Measurements from ENCODE around the gene HHIPL1.

HHIPL1 gene

DNA sequence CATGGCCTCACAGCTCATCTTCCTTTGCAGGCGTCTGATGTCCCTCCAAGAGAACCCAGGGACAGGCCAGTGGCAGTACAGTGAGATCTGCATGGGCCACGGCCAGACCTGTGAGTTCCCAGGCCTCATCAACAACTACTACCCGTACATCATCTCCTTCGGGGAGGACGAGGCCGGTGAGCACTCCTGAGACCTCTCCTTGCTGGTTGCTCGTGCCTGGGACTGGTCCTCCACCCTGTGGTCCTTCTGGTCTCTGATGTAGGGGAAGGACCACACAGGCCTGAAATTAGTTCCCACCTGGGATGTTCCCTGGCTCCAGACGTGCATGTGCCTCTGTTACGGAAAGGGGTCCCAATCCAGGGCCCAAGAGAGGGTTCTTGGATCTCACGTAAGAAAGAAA, 17.9 kb downstream of the HHIPL1 start:
- DNase-seq, result no peak

DNA sequence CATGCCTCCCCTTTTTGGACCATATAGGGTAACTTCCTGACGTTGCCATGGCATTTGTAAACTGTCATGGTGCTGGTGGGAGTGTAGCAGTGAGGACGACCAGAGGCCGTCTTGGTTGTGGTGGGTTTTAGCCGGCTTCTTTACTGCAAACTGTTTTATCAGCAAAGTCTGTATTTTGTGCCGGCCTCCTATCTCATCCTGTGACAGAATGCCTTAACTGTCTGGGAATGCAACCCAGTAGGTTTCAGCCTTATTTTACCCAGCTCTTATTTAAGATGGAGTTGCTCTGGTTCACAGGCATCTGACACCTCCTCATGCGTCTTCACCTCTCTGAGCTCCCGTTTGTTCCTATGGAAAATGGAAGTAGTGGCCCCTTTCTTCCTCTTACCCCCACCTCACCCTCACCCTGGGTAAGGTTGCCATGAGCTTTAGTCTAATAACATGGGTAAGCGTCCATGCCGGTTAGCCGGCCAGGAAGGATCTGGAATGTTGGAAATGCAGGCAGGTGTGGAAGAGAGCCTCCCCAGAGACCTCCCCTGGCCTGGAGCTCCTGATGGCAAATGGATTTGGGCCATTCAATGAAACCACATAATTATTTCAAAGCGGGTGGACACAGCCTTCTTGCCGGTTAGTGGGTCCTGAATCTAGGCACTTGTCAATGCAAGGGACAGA, 18.6 kb downstream of the HHIPL1 start:
- no peak for DNase-seq

DNA sequence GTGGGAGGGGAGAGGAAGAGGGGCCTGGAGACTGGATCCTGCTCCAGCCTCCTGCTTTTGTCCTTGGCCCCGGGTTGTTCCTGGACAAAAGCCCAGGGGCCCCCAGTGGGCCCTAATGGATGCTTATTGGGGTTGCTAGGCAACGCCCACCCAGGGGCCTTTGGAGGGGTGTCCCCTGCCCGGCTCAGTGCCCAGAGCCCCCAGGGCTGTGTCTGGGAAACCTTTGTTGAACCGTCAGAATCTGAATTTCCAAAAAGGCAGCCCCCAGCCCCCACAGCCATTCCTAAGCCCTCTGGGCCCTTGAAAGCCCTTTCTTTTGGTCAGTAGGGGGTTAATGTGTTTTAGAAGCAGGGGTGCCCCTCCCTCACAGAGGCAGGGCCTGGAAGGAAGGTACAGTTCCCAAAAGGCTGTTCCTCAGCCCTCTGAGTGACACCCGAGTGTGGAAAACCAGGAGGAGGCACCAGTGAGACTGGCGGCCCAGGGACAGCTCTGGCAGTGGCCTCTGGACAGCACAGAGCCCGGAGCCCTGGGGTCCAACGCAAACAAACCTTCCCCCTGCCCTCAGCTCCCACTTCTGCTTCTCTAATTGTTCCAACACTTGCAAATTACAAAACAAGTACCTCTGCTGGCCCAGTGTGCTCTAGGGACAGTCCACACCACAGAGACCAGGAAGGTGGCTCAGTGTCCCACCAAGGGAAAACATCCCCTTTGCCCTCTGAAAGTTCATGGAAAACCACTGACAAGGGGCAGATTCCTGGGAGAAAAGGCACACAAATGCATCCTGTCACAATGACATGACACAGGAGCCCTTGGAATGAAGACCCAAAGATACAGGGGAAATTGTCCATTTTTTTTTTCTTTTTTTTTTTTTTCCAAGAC, 19.4 kb downstream of the HHIPL1 start:
- DNase-seq, result no peak

DNA sequence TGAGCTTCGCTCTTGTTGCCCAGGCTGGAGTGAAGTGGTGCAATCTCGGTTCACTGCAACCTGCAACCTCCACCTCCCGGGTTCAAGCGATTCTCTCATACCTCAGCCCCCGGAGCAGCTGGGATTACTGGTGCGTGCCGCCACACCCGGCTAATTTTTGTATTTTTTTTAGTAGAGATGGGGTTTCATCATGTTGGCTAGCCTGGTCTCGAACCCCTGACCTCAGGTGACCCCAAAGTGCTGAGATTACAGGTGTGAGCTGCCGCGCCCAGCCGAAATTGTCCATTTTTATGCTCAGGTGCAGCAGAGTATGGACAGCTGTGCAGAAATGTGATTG, 20.0 kb downstream of the HHIPL1 start:
- no peak for DNase-seq

DNA sequence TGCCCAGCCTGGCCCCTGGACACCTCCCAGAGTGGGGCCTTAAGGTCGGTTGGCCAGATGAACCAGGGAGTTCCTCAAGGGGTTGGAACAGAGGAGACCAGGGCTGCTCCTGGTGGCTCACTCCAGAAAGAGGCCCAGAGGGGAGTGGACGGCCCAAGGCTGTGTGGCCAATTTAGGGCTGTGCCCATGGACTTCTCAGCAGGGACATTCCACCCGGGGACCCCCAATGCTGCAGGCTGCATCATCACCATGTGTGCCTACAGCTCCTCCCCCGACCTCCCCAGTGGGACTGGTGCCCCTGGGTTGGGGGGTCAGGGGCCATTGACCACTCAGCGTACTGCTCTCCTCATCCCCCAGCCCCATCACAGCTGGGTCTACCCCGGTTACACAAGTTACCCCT, 21.6 kb downstream of the HHIPL1 start:
- DNase-seq, result no peak

DNA sequence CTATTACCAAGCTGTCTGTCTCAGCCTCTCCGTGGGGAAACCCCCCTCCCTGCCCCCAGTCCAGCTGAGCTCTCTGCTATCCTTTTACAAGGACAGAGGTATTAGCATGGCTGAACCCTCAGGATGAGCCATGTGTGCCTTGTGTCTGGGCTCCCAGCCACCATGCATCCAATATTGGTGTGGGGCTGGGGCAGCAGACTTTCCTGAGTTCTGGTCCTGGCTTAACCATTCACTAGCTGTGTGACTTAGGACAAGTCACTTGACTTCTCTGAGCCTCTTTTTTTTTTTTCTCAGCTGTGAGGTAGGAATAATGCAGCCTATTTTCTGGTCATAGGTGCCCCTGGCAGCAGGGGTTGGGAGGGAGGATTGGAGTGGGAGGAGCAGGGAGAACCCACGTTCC, 22.1 kb downstream of the HHIPL1 start:
- no peak for DNase-seq

DNA sequence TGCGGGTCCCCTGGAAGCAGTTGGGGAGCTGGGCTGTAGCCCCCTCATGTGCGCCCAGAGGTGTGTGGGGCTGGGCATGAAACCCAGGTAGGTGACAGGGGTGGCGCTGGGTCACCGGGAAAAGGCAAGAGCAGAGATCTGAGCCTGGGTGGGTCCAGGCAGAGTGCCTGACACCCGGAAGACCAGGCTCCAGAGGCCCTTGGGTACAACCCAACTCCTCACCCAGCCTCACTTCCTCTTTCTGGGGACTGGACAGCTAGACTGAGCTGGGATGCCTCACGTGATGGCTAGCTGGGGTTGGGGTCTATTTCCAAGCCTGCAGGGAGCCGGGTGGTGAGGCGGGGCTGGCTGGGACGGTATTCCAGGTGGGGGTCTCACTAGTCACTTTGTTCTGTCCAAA, 22.9 kb downstream of the HHIPL1 start:
- no peak for DNase-seq

DNA sequence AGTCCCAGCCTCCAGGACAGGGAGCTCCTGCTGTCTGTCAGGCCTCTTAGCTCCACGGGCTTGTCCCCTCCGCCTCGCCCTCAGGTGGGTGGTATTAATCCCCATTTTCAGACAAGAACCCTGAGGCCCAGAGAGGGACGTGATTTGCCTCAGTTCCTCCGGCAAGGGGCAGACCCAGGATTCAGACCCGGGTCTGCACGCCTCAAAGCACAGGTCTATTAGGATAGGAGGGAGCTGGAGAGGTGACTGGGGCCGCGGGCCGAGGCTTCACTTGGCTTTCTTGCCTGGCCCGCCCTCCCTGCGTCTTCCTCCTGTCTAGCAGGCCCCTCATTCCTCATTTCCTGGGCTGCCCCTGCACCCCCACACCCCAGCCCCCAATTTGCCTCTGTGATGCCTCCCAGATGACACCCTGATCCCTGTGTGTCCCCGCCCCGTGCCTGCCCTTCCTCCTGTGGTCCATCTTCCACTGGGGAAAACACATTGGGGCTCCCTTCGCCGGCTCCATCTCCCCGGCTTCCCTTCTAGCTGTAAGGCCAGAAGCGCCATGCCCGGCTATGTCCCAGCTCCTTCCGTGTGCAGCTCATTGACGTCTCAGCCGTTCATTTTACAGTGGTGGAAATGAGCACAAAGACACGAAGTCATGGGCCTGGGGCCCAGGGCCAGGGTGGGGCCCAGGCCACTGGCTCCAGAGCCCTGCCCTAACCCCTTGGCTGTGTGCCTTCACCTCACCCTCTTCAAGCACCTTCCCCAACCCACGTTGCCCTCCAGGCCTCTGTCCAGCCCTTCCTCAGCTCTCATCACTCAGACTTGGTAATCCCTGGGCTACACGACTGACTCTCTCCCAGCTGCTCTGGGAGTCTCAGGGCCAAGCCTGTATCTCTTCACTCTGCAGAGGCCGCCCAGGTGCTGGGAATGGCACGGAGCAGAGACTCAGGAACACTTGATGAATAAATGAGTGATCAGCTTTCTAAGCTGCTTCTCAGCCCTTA, 23.7 kb downstream of the HHIPL1 start:
- DNase-seq, result no peak

DNA sequence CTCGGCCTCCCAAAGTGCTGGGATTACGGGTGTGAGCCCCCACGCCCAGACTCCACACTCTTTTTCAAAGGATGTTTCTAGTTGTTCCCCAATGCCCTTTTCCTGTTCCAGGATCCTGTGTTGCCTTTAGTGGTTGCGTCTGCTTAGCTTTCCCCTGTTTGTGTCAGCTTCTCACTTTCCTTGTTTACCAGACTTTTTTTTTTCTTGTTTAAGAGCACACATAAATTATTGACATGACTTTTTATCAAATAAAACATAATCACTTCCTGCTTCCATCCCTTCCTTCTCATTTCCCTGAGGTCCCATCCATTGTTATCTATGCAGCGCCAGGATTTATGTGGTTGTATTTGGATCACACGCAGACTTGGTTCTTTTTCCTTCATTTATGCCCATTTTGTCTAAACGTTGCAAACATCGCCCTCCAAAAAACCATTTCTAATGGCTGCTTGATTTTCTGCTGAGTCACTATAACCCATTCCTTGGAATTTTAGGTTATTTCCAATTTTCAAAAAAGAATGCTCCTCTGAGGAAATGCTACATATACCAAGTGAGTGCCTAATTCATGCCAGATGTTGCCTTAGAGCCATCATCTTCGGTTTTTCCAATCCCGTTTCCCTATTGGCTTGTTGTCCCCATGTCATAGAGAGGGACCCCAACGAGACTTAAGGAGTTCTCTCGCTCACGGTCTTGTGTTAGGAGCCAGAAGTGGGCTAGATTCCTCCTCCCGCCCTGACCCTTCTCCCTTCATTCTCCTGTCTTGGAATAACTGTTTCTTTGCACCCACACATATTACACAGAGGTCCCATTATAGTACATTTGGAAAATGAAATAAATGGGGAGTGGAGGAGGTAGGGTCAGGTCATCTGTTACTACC, 25.7 kb downstream of the HHIPL1 start:
- no peak for DNase-seq

DNA sequence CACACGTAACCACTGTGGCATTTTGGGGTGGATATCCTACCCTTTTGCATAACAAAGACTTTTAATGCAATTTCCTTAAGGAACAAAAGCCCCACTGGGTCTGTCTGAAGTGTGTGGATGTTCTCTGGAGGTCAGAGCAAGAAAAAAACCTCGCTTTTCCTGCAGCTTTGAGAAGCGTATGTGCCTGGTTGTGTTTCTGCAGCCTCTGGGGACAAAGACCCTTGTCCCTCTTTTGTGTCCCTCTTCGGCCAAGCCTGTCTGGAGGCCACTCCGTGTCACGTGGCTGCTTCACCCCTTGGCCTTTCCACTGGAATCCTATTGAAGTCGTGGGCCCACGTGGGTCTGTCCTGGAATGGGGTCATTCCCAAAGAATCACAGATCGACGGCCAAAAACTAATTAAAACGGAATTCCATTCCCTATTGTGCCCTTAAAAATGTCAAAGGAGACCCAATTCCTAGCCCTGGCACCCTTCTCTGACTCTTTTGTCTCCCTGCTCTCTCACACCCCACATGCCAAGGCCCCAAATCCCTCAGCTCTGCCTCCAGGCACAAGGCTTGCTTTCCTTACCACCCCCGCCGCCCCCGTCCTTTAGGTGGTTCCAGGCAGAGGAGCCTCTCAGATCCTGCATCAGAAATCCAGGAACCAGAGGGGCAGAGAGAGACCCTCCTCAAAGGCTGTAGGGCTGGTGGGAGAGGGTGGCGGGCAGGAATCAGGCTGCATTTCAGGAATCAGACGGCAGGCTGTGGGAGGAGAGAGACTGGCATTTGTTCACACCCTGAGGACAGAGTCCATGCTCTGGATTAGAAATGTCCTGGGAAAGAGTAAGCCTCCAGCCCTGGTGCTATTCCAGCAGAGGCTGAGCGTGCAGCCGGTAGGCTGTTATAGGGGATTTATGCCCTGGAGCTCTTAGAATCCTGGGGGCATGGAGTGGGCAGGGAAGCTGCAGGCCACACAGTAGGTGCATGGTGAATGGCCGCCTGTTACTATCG, 26.6 kb downstream of the HHIPL1 start:
- DNase-seq, result no peak

DNA sequence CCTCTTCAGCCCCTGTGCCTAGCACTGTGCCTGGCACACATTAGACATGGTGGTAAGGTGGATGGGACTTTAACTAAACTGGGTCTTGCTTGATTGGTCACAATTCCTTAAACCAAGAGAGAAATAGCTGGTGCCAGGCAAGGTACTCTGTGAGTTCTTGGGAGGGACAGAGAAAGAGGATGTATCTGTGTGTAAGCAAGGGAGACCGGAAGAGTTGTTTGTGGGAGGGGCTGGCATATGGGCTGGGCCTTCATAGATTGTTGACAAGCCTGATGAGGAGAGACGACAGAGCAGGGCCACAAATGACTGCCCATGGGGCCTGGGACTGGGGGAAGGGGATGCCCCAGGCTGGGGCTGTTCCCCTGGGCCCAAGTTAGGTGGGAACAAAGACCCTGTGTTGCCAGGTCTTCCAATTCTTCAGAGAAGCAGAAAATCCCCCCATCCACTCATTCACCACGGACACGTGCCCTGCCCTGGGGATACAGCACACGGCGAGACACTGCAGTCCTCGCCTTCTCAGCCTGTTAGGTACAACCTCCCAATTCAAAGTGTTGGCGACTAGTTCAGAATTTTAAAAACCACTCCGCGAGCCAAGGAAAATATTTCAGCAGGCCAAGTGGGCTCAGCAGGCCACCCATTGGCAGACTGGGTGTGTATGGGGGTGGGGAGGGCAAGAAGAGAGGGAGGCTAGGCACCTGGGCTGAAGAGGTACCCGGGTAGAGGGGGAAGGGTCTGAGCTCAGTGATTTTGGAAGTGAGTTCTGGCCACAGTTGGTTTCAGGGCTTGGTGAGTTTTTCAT, 27.8 kb downstream of the HHIPL1 start:
- DNase-seq, result no peak

DNA sequence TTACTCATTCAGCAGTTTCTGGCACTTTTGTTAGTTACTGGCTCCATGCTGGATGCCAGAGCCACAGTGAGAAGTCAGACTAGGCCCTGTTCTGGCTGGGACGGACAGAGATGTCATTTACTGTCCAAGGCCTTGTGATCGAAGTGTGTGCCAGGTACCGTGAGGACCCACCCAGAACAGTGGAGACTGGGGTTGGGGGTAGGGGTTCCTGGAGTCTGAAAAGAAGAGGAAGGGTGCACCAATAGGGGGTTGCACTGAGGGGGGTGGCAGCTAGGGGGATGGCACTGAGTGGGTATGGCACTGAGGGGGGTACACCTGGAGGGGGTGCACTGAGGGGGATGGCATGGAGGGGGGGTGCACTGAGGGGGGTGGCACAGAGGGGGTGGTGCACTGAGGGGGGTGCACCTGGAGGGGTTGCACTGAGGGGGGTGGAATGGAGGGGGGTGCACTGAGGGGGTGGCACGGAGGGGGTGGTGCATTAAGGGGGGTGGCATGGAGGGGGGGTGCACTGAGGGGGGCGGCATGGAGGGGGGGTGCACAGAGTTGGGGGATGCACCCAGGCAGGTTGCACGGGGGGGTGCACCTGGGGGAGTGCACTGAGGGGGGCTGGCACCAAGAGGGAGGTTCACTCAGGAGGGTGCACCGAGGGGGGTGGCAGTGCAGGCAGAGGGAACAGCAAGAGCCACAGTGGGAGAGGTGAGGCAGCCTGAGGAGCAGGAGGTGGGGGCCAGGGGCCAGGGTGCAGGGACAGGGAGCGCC, 28.6 kb downstream of the HHIPL1 start:
- no peak for DNase-seq

DNA sequence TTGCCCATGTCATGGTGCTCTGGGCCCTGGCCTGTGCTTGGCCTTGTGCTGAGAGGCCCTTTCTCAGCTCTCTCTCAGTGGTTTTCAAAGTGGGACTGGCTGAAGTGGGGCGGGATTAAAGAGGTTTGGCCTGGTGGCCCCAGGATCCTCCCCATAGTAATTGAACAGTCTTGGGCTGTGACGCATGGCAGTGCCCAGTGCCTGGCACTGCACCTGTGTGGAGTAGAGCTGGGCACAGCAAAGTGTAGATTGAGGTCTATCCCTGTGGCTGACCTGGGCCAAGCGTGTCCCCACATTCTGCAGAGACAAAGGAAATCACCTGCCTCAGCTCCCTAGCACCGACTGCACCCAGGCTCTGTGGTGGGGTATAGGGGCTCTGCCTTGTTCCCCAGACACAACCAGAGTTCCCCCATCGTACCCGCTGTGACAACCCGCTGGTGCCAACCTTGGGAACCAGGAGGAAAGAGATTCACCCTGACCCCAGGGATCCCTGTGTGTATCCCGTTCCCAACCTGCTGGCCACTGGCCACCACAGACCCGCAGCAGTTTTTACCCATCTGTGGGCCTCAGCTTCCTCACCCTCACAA, 29.2 kb downstream of the HHIPL1 start:
- DNase-seq, result no peak

DNA sequence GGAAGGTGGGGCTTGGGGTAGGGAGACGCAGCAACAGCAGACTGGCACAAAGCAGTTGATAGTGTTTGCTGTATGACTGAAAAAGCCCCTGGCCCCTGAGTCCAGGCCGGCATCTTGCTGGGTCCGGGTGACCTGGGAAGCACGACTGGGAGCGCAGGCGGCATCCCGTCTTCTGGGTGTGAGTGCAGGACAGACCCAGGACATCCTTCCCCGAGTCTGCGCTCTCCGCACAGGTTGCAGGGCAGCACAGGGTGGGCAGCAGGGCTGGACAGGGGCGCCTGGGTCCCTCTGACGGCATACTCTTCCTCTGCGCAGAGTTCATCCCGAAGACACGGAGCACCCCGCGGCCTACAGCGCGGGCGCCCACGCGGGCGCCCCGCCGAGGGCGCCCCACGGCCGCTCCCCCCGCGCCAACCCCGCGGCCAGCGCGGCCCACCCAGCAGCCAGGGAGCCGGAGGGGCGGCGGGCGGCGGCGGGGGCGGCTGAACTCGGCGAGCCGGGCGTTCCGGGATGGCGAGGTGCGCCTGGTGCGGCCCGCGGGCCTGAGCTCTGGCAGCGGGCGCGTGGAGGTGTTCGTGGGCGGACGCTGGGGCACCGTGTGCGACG, 29.9 kb downstream of the HHIPL1 start:
- no peak for DNase-seq

DNA sequence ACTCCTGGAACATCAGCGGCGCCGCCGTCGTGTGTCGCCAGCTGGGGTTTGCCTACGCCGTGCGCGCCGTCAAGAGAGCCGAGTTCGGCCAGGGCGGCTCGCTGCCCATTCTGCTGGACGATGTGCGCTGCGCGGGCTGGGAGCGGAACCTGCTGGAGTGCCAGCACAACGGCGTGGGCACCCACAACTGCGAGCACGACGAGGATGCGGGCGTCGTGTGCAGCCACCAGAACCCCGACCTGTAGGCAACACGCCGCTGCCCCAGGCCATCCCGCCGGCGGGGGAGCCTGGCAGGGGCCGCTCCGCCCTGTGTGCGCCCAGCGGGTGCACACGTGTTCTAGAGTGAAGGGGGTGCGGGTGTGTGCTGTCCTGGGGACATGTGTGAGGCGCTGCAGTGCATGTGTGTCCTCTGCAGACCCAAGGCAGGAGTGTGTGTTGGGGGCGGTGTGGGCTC, 30.5 kb downstream of the HHIPL1 start:
- DNase-seq, result no peak

DNA sequence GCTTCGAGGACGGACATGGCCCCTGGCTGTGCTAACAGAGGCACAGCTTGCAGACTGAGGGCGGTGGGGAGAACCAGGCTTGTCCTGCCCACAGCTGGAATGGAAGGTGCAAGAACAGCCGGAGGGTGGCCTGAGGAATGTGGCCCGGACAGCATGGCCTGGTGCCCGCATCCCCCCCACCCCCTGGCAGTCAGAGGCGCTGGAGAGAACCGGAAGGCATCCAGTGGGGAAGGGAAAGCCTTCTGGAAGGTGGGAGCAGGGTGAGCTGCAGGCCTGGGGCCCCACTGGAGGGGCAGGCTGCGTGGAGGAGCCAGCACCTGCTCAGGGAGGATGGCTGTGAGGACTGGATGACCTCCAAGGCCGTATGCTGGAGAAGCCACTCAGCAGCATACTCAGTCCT, 31.0 kb downstream of the HHIPL1 start:
- DNase-seq, result no peak

DNA sequence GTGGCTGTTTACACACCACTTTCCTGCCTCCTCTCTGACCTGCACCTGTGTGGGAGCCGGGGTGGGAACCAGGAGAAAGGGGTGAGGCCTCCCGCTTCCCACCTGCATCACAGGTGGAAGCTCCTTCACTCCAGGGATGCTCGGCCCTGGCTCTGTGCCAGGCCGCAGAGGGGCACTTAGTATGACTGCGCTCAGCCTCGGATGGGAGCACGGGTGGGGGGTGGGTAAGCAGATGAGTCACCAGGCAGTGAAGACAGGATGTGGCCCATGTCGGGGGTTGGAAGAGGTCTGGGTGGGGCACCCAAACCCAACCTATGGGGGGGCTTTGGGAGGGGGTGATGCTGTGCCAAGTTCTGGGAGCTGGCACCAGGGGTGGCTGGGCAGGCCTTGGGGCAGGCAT, 31.7 kb downstream of the HHIPL1 start:
- no peak for DNase-seq
